HG03565 (cell line): ENCODE measurements around the gene KCNB1.

Source experiments
- ATAC-seq: cut with Tn5 transposase; IDR thresholded peaks from one replicate; pipeline ENCODE4 v1.9.1; 2021; ENCODE audit warnings: mild to moderate bottlenecking, moderate library complexity; ENCODE audit not compliant: unreplicated experiment

Gene KCNB1

GRCh38 chr20:49471397-49471796 is 11.1 kb downstream of the KCNB1 start:
- no peak for ATAC-seq

DNA sequence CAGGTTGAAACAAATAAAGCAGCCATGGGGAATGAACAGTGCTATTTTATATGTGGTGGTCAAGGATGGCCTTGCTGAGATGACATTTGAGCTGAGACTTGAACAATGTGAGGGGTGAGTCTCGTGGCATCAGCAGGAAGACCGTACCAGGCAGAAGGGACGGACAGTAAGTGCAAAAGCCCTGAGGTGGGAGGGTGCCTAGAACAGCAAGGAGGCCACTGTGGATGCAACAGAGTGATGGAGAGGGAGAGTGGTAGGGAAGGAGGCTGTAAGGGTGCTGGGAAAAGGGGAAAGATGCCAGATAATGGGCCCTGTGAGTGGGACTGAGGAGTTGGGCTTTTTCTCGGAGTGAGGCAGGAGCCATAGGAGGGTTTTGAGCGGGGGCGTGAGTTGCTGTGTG is 11.5 kb downstream of the KCNB1 start:
- no peak for ATAC-seq

DNA sequence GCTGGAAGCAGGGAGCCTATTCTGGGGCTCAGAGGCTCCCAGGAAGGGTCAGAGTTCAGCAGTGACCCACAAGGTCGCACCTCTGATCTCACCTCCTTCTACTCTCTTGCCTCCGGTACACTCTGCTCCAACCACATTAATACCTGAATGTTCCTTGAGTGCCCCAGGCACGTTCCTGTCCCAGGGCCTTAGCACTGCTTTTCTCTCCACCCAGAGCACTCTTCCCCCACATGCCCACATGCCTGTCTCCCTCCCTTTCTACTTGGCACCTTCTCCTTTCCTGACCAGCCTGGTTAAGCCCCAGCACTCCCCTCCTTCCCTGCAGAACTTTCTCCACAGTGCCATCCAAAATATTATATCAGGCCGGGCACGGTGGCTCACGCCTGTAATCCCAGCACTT is 13.4 kb downstream of the KCNB1 start:
- ATAC-seq, result no peak

GRCh38 chr20:49468412-49468811 is 14.1 kb downstream of the KCNB1 start:
- no peak for ATAC-seq

DNA sequence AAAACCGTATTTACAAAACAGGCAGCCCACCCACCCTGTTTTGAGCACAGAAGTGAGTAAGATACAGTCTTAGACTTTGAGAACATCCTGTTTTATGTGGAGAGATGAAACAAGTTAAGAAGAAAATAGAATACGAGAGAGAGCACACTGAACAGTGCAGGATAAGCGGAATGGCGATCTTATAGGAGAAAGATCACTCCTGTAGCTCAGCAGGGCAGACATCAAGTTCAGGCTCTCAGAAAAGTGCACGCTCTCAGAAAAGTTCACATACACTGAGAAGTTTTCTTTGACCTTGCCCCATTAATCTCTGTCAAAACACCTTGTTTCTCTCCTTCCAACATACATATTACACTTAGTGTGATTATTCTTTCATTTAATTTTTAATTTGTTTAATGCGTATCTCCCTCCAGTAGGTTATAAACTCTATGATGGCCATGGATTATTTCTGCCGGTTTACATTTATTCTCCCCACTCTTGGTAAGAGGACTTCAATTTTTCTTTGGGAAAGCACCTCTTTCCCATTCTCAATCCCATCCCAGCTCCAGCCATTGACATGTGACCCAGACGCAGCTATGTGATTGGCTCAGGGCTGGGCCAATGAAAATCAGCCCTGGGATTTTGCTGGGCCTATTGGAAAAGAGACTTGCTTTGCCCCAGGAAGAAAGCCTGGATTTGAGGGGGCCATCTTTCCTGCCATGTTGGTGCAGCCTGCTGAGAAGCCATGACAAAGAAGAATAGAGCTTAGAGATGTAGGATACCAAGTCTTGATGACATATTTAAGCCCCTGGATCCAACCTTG is 16.2 kb downstream of the KCNB1 start:
- no peak for ATAC-seq

DNA sequence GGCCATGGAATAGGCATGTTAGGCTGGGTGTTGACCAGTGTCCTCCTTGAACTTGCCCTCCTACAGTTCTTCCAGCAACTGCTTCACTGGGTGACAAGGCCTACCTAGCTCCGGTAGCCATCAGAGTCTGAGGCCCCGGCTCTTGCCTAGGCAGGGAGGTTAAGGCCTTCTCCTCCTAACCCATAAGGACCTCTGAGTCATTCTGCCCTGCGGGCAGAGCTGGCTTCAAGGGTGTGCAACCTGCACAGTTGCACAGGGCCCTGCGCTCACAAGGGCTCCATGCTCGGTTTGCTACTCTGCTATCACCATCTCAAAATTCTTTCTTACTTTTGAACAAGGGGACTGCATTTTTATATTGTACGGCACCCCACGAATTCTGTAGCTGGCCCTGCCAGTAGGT is 17.9 kb downstream of the KCNB1 start:
- ATAC-seq, result no peak

DNA sequence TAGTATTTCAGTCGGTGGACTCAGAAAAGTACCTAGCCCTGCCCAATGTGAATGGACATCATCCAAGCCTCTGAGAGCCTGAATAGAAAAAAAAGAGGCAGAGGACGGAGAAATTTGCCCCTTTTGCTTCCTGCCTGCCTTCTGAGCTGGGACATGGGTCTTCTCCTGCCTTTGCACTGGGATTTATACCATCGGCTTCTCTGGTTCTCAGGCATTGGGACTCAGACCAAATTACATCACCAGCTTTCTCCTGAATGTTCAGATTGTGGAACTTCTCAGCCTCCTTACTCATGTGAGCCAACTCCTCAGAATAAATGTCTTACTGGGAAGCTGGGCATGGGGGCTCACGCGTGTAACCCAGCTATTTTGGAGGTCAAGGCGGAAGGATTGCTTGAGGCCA is 19.8 kb downstream of the KCNB1 start:
- no peak for ATAC-seq

DNA sequence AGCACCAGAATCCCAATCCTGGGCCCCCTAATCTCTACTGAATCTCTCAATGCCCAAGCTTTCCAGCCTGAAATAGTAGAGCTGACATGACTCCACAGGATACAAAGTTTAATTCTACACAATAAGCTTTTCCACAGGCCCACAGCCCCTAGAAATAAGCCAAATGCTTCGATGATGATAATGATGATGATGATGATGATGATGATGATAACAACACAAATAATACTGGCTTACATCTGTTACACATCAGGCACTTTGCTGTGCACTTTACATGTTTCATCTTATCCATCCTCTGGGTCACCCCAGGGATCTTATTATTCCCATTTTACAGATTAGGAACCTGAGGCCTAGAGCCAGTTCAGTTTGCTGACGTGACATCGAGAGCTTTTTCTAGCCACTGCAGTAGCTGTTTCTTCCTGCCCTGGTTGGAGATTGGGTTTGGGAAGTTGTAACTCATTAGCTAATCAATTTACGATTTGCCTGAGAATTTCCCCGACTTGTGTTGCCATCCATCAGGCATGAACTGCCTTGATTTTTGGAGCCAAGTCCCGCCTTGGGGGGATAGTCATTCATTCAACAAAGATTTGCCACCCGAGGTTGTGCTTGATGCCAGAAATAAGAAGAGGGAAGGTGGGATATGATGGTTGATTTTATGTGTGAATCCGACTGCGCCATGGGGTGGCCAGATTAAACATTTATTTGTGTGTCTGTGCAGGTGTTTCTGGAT is 20.4 kb downstream of the KCNB1 start:
- no peak for ATAC-seq

DNA sequence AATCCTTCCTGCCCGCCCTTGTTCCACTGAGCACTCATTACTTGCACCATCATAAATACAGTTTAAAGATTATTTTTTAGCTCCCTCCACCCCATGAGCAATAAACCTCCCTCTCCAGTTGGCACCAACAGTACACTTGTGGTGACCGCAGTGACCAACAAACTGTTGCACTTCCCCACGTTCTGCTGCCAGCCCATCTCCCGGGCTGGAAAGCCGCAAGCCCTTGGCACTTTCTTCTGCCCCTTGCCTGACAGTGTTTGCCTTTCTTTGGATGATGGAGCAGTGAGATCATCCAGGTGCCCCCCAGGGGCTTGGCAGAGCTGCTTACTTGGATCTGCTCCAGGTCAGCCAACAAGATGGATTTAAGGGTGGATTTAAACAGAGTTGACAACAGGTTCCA is 21.6 kb downstream of the KCNB1 start:
- ATAC-seq, result no peak

DNA sequence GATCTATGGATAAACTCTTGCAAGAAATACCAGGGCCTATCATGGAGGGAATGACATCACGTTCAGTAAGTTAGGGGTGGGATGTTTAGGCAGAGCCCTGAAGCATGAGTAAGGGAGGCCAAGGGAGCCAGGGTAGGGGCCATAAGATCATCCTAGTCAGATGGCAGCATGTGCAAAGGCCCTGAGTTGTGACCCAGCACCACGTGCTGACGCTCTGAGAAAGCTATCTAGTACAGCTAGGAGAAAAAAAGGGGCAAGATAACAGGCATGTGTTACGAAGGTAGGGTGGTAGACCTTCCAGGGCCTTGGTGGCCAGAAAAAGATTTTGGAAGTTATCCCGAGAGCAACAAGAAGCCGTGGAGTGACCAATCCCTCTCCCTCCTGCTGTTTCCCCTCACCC is 22.3 kb downstream of the KCNB1 start:
- no peak for ATAC-seq

DNA sequence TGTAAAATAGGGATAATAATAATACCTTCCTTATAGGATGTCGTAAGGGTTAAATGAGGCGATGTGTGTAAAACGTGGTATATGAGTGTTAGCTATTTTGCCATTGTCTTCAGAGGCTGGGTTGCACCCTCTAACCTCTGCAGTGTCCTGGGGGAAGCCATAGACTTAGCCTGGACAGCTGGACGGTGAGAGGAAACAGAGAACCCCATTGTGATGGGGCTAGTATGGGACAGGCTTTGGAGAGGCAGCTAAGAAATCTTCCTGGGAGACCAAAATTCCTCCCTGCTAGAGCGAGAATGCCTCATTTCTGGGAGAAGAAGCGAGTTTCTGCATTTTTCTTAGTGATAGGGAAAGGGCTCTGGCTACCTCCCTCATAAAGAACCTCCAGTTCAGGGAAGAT is 22.8 kb downstream of the KCNB1 start:
- no peak for ATAC-seq

- no peak for ATAC-seq
Measured at GRCh38 chr20:49457444-49457843, 25.0 kb downstream of the KCNB1 start.

DNA sequence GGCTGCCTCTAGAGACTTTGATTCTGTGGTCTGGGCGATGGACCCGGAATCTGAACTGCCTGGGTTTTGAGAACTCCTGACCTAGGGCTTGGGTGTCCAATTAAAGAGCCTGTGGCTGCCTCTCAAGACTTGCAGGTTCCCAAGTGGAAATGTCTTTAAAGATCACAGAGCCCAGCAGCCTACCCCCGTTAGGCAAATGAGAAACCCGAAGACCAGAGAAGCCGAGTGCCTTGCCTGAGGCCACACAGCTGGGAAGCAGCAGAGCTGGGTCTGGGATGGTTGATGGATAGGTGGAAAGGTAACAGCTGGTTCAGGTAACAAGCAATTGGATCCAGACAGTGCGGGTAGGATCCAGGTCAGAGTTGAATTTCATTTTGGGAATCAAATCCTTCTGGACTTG is 25.8 kb downstream of the KCNB1 start:
- ATAC-seq, result no peak

GRCh38 chr20:49455691-49456090 is 26.8 kb downstream of the KCNB1 start:
- ATAC-seq, result no peak

GRCh38 chr20:49452011-49452482 is 30.4 kb downstream of the KCNB1 start:
- no peak for ATAC-seq

GRCh38 chr20:49450281-49450721 is 32.2 kb downstream of the KCNB1 start:
- ATAC-seq, result no peak

GRCh38 chr20:49448917-49449316 is 33.6 kb downstream of the KCNB1 start:
- ATAC-seq, result no peak

GRCh38 chr20:49447946-49448809 is 34.3 kb downstream of the KCNB1 start:
- ATAC-seq, result no peak

GRCh38 chr20:49447364-49447763 is 35.1 kb downstream of the KCNB1 start:
- ATAC-seq, result no peak

GRCh38 chr20:49446808-49447207 is 35.7 kb downstream of the KCNB1 start:
- ATAC-seq, result no peak

DNA sequence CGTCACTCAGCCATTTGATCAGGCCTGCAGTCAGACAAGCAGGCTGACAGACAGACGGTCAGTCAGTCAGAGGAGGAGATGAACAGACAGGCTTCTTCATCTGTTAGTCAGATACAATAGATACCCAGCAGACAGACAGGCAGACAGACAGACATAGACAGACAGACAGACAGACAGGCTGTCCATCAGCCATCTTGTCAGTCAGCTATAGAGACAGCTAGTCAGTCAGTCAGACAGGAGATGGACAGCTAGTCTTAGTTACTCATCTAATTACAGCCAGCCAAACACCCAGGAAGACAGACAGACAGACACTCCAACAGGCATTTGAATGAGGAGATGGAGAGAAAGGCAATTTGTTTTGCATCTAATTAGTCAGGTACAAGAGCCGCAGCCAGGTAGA is 36.4 kb downstream of the KCNB1 start:
- no peak for ATAC-seq
